HepG2 (cell line): ENCODE measurements around the gene FETUB. TPM values are rescaled to one million over a fixed set of nuclear protein-coding genes. Genes with fewer than 3 reads are reported as not detected.
A peak's percentile ranks its signal among the peaks of the same experiment; 100 is the strongest.

ENCODE experiments used
- BCLAF1 ChIP-seq: fragments of 450-650 bp; IDR thresholded peaks from 2 replicates; pipeline ENCODE4 v1.6.1; 2017; ENCODE audit warnings: mild to moderate bottlenecking
- BRF2 ChIP-seq: sonication (generic); formaldehyde crosslinking; IDR thresholded peaks from 2 replicates; pipeline ENCODE4 v1.8.1; 2022; ENCODE audit warnings: mild to moderate bottlenecking, missing genetic modification reagents
- ERF ChIP-seq: IDR thresholded peaks from 2 replicates; pipeline ENCODE4 v1.6.1; 2018; ENCODE audit warnings: missing biosample characterization, missing genetic modification reagents
- NFE2L2 ChIP-seq: fragments of 150-350 bp; IDR thresholded peaks from 2 replicates; pipeline ENCODE4 v1.6.1; 2014; ENCODE audit warnings: low read length
- PRPF4 ChIP-seq: fragments of 200-400 bp; formaldehyde crosslinking; IDR thresholded peaks from 2 replicates; pipeline ENCODE4 v1.6.1; 2016; ENCODE audit warnings: low read length, low read depth; ENCODE audit not compliant: poor library complexity, severe bottlenecking
- SAFB2 ChIP-seq: sonication (generic); formaldehyde crosslinking; IDR thresholded peaks from 2 replicates; pipeline ENCODE4 v1.5.1; 2020; ENCODE audit warnings: missing genetic modification reagents, low read depth, mild to moderate bottlenecking, borderline replicate concordance
- SNAPC5 ChIP-seq: sonication (generic); formaldehyde crosslinking; IDR thresholded peaks from 2 replicates; pipeline ENCODE4 v1.8.1; 2023; ENCODE audit warnings: mild to moderate bottlenecking, missing genetic modification reagents, borderline replicate concordance
- TCF12 ChIP-seq, 2 experiments: fragments of 450-650 bp in 1 of 2; sonication (generic) in 1 of 2; formaldehyde crosslinking in 1 of 2; IDR thresholded peaks; 2 replicates each; pipeline versions ENCODE4 v1.6.1 to v1.8.0; 2017 to 2022; ENCODE audit warnings: antibody characterized with exemption in 1 of 2, mild to moderate bottlenecking in 1 of 2, missing genetic modification reagents in 1 of 2, moderate library complexity in 1 of 2
- TSC22D2 ChIP-seq: sonication (generic); formaldehyde crosslinking; IDR thresholded peaks from 2 replicates; pipeline ENCODE4 v1.5.1; 2020; ENCODE audit warnings: missing genetic modification reagents, mild to moderate bottlenecking, borderline replicate concordance
- U2AF2 ChIP-seq: fragments of 200-400 bp; formaldehyde crosslinking; IDR thresholded peaks from 2 replicates; pipeline ENCODE4 v1.6.1; 2017; ENCODE audit warnings: low read depth, mild to moderate bottlenecking, low read length
- ZBTB2 ChIP-seq: sonication (generic); formaldehyde crosslinking; IDR thresholded peaks from 2 replicates; pipeline ENCODE4 v1.8.0; 2022; ENCODE audit warnings: low read depth, missing genetic modification reagents
- ZBTB38 ChIP-seq: sonication (generic); formaldehyde crosslinking; IDR thresholded peaks from 2 replicates; pipeline ENCODE4 v1.5.1; 2020; ENCODE audit warnings: mild to moderate bottlenecking, missing genetic modification reagents
- ZFP36 ChIP-seq: fragments of 150-350 bp; IDR thresholded peaks from 2 replicates; pipeline ENCODE4 v1.6.1; 2018; ENCODE audit warnings: borderline replicate concordance, low read length, low read depth; ENCODE audit not compliant: partially characterized antibody
- ZNF691 ChIP-seq: sonication (generic); formaldehyde crosslinking; IDR thresholded peaks from 2 replicates; pipeline ENCODE4 v1.4.0; 2020; ENCODE audit warnings: missing genetic modification reagents, low read depth, mild to moderate bottlenecking, borderline replicate concordance
- ZNF75D ChIP-seq: sonication (generic); formaldehyde crosslinking; IDR thresholded peaks from 2 replicates; pipeline ENCODE4 v1.8.1; 2023; ENCODE audit warnings: missing genetic modification reagents, mild to moderate bottlenecking, borderline replicate concordance
- ZNF761 ChIP-seq: sonication (generic); formaldehyde crosslinking; conservative IDR thresholded peaks from 2 replicates; pipeline ENCODE4 v1.4.0; 2020; ENCODE audit warnings: mild to moderate bottlenecking, missing genetic modification reagents
- ZNF878 ChIP-seq: sonication (generic); formaldehyde crosslinking; IDR thresholded peaks from 2 replicates; pipeline ENCODE4 v1.8.1; 2023; ENCODE audit warnings: mild to moderate bottlenecking, missing genetic modification reagents, moderate library complexity
- polyA plus RNA-seq, 8 experiments: library from polyadenylated mRNA; depleted of rRNA in 3 of 8; stranded (reverse) in 7 of 8; unstranded in 1 of 8; fragments of >200 nt; fragmentation: Illumina TruSeq in 4 of 8; extraction: Trizol in 4 of 8; gene quantifications; 2 replicates each; pipeline versions ENCODE4 v1.2.1 to v1.2.3, GENCODE V29; 2011 to 2016; ENCODE audit warnings: low read depth in 4 of 8, missing spikeins in 1 of 8, mixed read lengths in 1 of 8; ENCODE audit not compliant: insufficient read depth in 1 of 8
- total RNA-seq, 5 experiments: library from RNA; depleted of rRNA; stranded (reverse); fragments of >200 nt; fragmentation: Illumina TruSeq; extraction: Trizol; gene quantifications; 2 replicates each; pipeline ENCODE4 v1.2.3, GENCODE V29; 2016; ENCODE audit warnings: low read depth in 1 of 5
- TF ChIP-seq, protein P1 (sequence below): sonication (generic); formaldehyde crosslinking; conservative IDR thresholded peaks from 2 replicates; pipeline ENCODE4 v1.5.0; 2020; ENCODE audit warnings: missing genetic modification reagents
- TF ChIP-seq, protein P2 (sequence below): sonication (generic); formaldehyde crosslinking; IDR thresholded peaks from 2 replicates; pipeline ENCODE4 v1.5.0; 2020; ENCODE audit warnings: missing genetic modification reagents

FETUB gene
- total and polyA plus RNA-seq, 2 of the 13 experiments (the other 11 are each of a cell fraction or from before 2014, with no cell fraction given), result 2.1 to 4.4 TPM

- TF ChIP-seq PRPF4, result no peak
- TF ChIP-seq BRF2, result 0 out of 2 replicates have a peak, but pooled peaks have one; percentile 8
- TF ChIP-seq, protein P1, sequence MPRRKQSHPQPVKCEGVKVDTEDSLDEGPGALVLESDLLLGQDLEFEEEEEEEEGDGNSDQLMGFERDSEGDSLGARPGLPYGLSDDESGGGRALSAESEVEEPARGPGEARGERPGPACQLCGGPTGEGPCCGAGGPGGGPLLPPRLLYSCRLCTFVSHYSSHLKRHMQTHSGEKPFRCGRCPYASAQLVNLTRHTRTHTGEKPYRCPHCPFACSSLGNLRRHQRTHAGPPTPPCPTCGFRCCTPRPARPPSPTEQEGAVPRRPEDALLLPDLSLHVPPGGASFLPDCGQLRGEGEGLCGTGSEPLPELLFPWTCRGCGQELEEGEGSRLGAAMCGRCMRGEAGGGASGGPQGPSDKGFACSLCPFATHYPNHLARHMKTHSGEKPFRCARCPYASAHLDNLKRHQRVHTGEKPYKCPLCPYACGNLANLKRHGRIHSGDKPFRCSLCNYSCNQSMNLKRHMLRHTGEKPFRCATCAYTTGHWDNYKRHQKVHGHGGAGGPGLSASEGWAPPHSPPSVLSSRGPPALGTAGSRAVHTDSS, result 0 out of 2 replicates have a peak, but pooled peaks have one; percentile 70
- no peak for TF ChIP-seq ZNF75D (CRISPR knock-in tag)
- no peak for TF ChIP-seq TSC22D2
- peak; percentile 37; the same call in 1 of the 2 replicates for TF ChIP-seq ZBTB2 (CRISPR knock-in tag)
- TF ChIP-seq ZNF878, result no peak
- TF ChIP-seq ZBTB38 (CRISPR knock-in tag), result no peak
- TF ChIP-seq BCLAF1, result no peak
- no peak for TF ChIP-seq TCF12 (IDR thresholded peaks at IDR 0.05)
- TF ChIP-seq TCF12 (CRISPR knock-in tag; IDR thresholded peaks at IDR 0.05), result no peak
- TF ChIP-seq ERF, result no peak; the same call in 1 of the 2 replicates
- no peak for TF ChIP-seq SNAPC5 (CRISPR knock-in tag)
- TF ChIP-seq ZFP36, result no peak
- TF ChIP-seq ZNF761, result no peak
- no peak for TF ChIP-seq ZNF691 (CRISPR knock-in tag)
- TF ChIP-seq, protein P2, sequence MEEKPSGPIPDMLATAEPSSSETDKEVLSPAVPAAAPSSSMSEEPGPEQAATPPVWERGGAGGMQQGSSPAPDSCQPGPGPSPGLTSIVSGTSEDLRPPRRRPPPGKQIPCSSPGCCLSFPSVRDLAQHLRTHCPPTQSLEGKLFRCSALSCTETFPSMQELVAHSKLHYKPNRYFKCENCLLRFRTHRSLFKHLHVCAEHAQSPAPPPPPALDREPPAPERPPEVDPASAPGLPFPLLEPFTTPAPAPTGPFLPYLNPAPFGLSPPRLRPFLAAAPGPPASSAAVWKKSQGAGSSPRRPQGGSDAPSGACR, result no peak
- TF ChIP-seq U2AF2, result no peak
- TF ChIP-seq SAFB2 (CRISPR knock-in tag), result no peak; the same call in 1 of the 2 replicates
- no peak for TF ChIP-seq NFE2L2
These were observed 18.1 kb upstream of the FETUB start (continued) for GRCh38 chr3:186621894-186622650.
